GM18508 (cell line): ENCODE data around the gene CAMSAP3.

Source experiments
- ATAC-seq: cut with Tn5 transposase; IDR thresholded peaks from one replicate; pipeline ENCODE4 v1.9.1; 2021; ENCODE audit warnings: moderate number of reproducible peaks; ENCODE audit not compliant: insufficient read depth, unreplicated experiment

CAMSAP3 gene

GRCh38 chr19:7625763-7626372 lies 30.2 kb downstream of the CAMSAP3 start:
- no peak for ATAC-seq

- no peak for ATAC-seq
Measured at GRCh38 chr19:7627166-7627565, 31.5 kb downstream of the CAMSAP3 start.

GRCh38 chr19:7628589-7629311 lies 33.1 kb downstream of the CAMSAP3 start:
- no peak for ATAC-seq

GRCh38 chr19:7629347-7630054 lies 33.8 kb downstream of the CAMSAP3 start, which contains the start of the genes PET100 and XAB2:
TSS of gene PET100 (plus strand) at chr19:7629793. CDS start at chr19:7629834, 41 bp downstream.
TSS of gene XAB2 (minus strand) at chr19:7629545. CDS start at chr19:7629527, 18 bp downstream.
- peak; percentile 77 for ATAC-seq

GRCh38 chr19:7631577-7631976 lies 35.9 kb downstream of the CAMSAP3 start:
- no peak for ATAC-seq

- no peak for ATAC-seq
Measured at GRCh38 chr19:7632340-7633203, 36.9 kb downstream of the CAMSAP3 start.

GRCh38 chr19:7633698-7634097 lies 38.0 kb downstream of the CAMSAP3 start, which contains the start of gene PCP2:
TSS of gene PCP2 (minus strand) at chr19:7633719. CDS start at chr19:7633457, 262 bp downstream.
- ATAC-seq = no peak

GRCh38 chr19:7635670-7636069 lies 40.0 kb downstream of the CAMSAP3 start:
- ATAC-seq = no peak

GRCh38 chr19:7636317-7636690 lies 40.6 kb downstream of the CAMSAP3 start:
- no peak for ATAC-seq

GRCh38 chr19:7636691-7637373 lies 41.2 kb downstream of the CAMSAP3 start, which contains the start of gene STXBP2:
TSS of gene STXBP2 (plus strand) at chr19:7637110. CDS start at chr19:7637150, 40 bp downstream.
- ATAC-seq = no peak

GRCh38 chr19:7637374-7638256 lies 42.0 kb downstream of the CAMSAP3 start:
- ATAC-seq = no peak

GRCh38 chr19:7638802-7639465 lies 43.3 kb downstream of the CAMSAP3 start:
- no peak for ATAC-seq

- no peak for ATAC-seq
Measured at GRCh38 chr19:7639863-7640348, 44.2 kb downstream of the CAMSAP3 start.

- no peak for ATAC-seq
Measured at GRCh38 chr19:7640803-7641202, 45.1 kb downstream of the CAMSAP3 start.

- ATAC-seq = no peak
Measured at GRCh38 chr19:7641290-7642276, 45.9 kb downstream of the CAMSAP3 start.

GRCh38 chr19:7642295-7643030 lies 46.8 kb downstream of the CAMSAP3 start:
- no peak for ATAC-seq
